GM10847 (cell line): ENCODE measurements around the gene TMEM44.

Experiments
- POLR2A ChIP-seq: IDR thresholded peaks from 2 replicates; pipeline ENCODE4 v1.6.1; 2011; ENCODE audit not compliant: insufficient read length; ENCODE audit errors: extremely low read depth

The TMEM44 gene

GRCh38 chr3:194633349-194634004, at the start of gene TMEM44:
TSS of gene TMEM44 (minus strand) at chr3:194633419. CDS start at chr3:194633215, 204 bp downstream.
- TF ChIP-seq POLR2A = peak; percentile 42

- TF ChIP-seq POLR2A = no peak
These were observed 49.6 kb upstream of the TMEM44 start for GRCh38 chr3:194682694-194683310.

GRCh38 chr3:194682189-194682693, 49.0 kb upstream of the TMEM44 start:
- no peak for TF ChIP-seq POLR2A

- no peak for TF ChIP-seq POLR2A
These were observed 47.8 kb upstream of the TMEM44 start for GRCh38 chr3:194680888-194681615.

- no peak for TF ChIP-seq POLR2A
These were observed 43.3 kb upstream of the TMEM44 start for GRCh38 chr3:194676471-194676870.

- TF ChIP-seq POLR2A = no peak
These were observed 42.5 kb upstream of the TMEM44 start for GRCh38 chr3:194675680-194676079.

GRCh38 chr3:194675081-194675640, 41.9 kb upstream of the TMEM44 start:
- no peak for TF ChIP-seq POLR2A

- TF ChIP-seq POLR2A = no peak
These were observed 40.5 kb upstream of the TMEM44 start for GRCh38 chr3:194673761-194674160.

GRCh38 chr3:194672876-194673275, 39.7 kb upstream of the TMEM44 start:
- no peak for TF ChIP-seq POLR2A

- TF ChIP-seq POLR2A = peak; percentile 60
These were observed 38.9 kb upstream of the TMEM44 start, which contains the start of gene LSG1 for GRCh38 chr3:194671900-194672808. TSS of gene LSG1 (minus strand) at chr3:194672191. CDS start at chr3:194672162, 29 bp downstream.

- no peak for TF ChIP-seq POLR2A
These were observed 38.3 kb upstream of the TMEM44 start for GRCh38 chr3:194671511-194671899.

GRCh38 chr3:194667363-194667762, 34.1 kb upstream of the TMEM44 start:
- no peak for TF ChIP-seq POLR2A

- no peak for TF ChIP-seq POLR2A
These were observed 31.6 kb upstream of the TMEM44 start for GRCh38 chr3:194664857-194665256.

GRCh38 chr3:194661946-194662345, 28.7 kb upstream of the TMEM44 start:
- TF ChIP-seq POLR2A = no peak
